CD14-positive monocyte (primary cell): Measurements from ENCODE around the gene ZFYVE28. TPM values are rescaled to one million over a fixed set of nuclear protein-coding genes. Genes with fewer than 3 reads are reported as not detected.
A peak's percentile ranks its signal among the peaks of the same experiment; 100 is the strongest.

Experiments
- DNase-seq, 3 donors: peaks; one replicate each; pipeline ENCODE4 v3.0.0-alpha.2; 2011 to 2022
- H2AFZ ChIP-seq: 2 replicates; pipeline ENCODE4 v1.6.0; 2012; ENCODE audit warnings: mild to moderate bottlenecking, low read depth, low read length, inconsistent platforms; ENCODE audit not compliant: insufficient read depth, poor library complexity, severe bottlenecking
- H3K27ac ChIP-seq, 2 donors: 1 replicate in 1 of 2; 2 replicates in 1 of 2; pipeline ENCODE4 v1.5.1; 2012 to 2013; ENCODE audit warnings: low read length in 2 of 2, control low read depth in 1 of 2, inconsistent platforms in 1 of 2, low read depth in 1 of 2, mild to moderate bottlenecking in 1 of 2
- H3K27me3 ChIP-seq, 2 donors: one replicate each; pipeline versions ENCODE4 v1.6.0 to v1.6.1; 2011 to 2013; ENCODE audit warnings: low read length in 2 of 2; ENCODE audit not compliant: control insufficient read depth in 2 of 2, insufficient read depth in 2 of 2
- H3K36me3 ChIP-seq, 2 donors: replicated peaks in 1 of 2; 1 replicate in 1 of 2; 2 replicates in 1 of 2; pipeline versions ENCODE4 v1.5.1 to v1.6.1; 2012 to 2013; ENCODE audit warnings: low read length in 2 of 2, control low read depth in 1 of 2, inconsistent platforms in 1 of 2, mild to moderate bottlenecking in 1 of 2; ENCODE audit not compliant: insufficient read depth in 2 of 2, control insufficient read depth in 1 of 2
- H3K4me1 ChIP-seq, 2 donors: 1 replicate in 1 of 2; 2 replicates in 1 of 2; pipeline versions ENCODE4 v1.5.1 to v1.6.1; 2012 to 2013; ENCODE audit warnings: low read length in 2 of 2, control low read depth in 1 of 2, inconsistent platforms in 1 of 2, mild to moderate bottlenecking in 1 of 2, moderate library complexity in 1 of 2; ENCODE audit not compliant: insufficient read depth in 2 of 2, control insufficient read depth in 1 of 2
- H3K4me2 ChIP-seq: replicated peaks from 2 replicates; pipeline ENCODE3; 2012; ENCODE audit warnings: low read length, moderate library complexity, mild to moderate bottlenecking; ENCODE audit not compliant: poor library complexity, severe bottlenecking; ENCODE audit errors: extremely low read depth
- H3K4me3 ChIP-seq, 3 experiments: fragments of 200-600 bp in 1 of 3; sonication (generic) in 1 of 3; replicated peaks in 1 of 3; 1 replicate in 2 of 3; 2 replicates in 1 of 3; pipeline ENCODE4 v1.5.1; 2011 to 2013; ENCODE audit warnings: low read length in 3 of 3, mild to moderate bottlenecking in 3 of 3, control low read depth in 2 of 3, low read depth in 2 of 3, inconsistent platforms in 1 of 3, moderate library complexity in 1 of 3
- H3K79me2 ChIP-seq: 2 replicates; pipeline ENCODE4 v1.6.0; 2012; ENCODE audit warnings: mild to moderate bottlenecking, control low read depth, inconsistent platforms, low read length, moderate library complexity; ENCODE audit not compliant: insufficient read depth
- H3K9ac ChIP-seq: 2 replicates; pipeline ENCODE4 v1.6.0; 2017; ENCODE audit warnings: low read length, mild to moderate bottlenecking; ENCODE audit not compliant: insufficient read depth, poor library complexity, severe bottlenecking
- H3K9me3 ChIP-seq, 2 donors: replicated peaks in 1 of 2; 1 replicate in 1 of 2; 2 replicates in 1 of 2; pipeline versions ENCODE4 v1.5.1 to v1.6.1; 2012 to 2013; ENCODE audit warnings: low read length in 2 of 2, control low read depth in 1 of 2; ENCODE audit not compliant: control insufficient read depth in 1 of 2, insufficient read depth in 1 of 2
- H4K20me1 ChIP-seq: 2 replicates; pipeline ENCODE4 v1.6.0; 2012; ENCODE audit warnings: mild to moderate bottlenecking, low read length, control low read depth, moderate library complexity; ENCODE audit not compliant: insufficient read depth
- H3K27ac Mint-ChIP-seq, 7 donors: one replicate each; pipeline ENCODE4 v1.8.0; 2020; ENCODE audit warnings: mild to moderate bottlenecking in 7 of 7, mixed read lengths in 7 of 7, moderate library complexity in 6 of 7, inconsistent platforms in 2 of 7
- H3K27me3 Mint-ChIP-seq, 3 donors: one replicate each; pipeline ENCODE4 v1.8.0; 2021 to 2022; ENCODE audit warnings: low read depth in 3 of 3, mild to moderate bottlenecking in 3 of 3, mixed read lengths in 3 of 3, moderate library complexity in 3 of 3, inconsistent platforms in 1 of 3
- H3K36me3 Mint-ChIP-seq, 2 donors: one replicate each; pipeline ENCODE4 v1.8.0; 2020; ENCODE audit warnings: mixed read lengths in 2 of 2, inconsistent platforms in 1 of 2, mild to moderate bottlenecking in 1 of 2
- H3K4me1 Mint-ChIP-seq: one replicate; pipeline ENCODE4 v1.8.0; 2020; ENCODE audit warnings: mild to moderate bottlenecking, mixed read lengths
- H3K4me3 Mint-ChIP-seq, 2 donors: one replicate each; pipeline ENCODE4 v1.8.0; 2020; ENCODE audit warnings: mild to moderate bottlenecking in 2 of 2, mixed read lengths in 2 of 2, moderate library complexity in 1 of 2
- H3K9me3 Mint-ChIP-seq, 7 donors: one replicate each; pipeline ENCODE4 v1.8.0; 2020 to 2022; ENCODE audit warnings: mixed read lengths in 7 of 7, mild to moderate bottlenecking in 6 of 7, moderate library complexity in 6 of 7, inconsistent platforms in 2 of 7
- WGBS: methylation state at CpG from one replicate; pipeline ENCODE4 v1.1.5; 2013; ENCODE audit warnings: missing lambda C conversion rate; ENCODE audit not compliant: insufficient coverage; 5-methylcytosine and 5-hydroxymethylcytosine counted together
- intact Hi-C, 2 donors: fragments of 100-400 bp; cut with micrococcal nuclease; formaldehyde crosslinking; loops; one replicate each; pipeline versions ENCODE4 v1.15.0 to v1.15.1; 2023
- polyA plus RNA-seq, 3 donors: library from polyadenylated mRNA; depleted of rRNA in 1 of 3; unstranded in 2 of 3; stranded (reverse) in 1 of 3; fragments of 300-500 nt in 2 of 3; fragments of >200 nt in 1 of 3; fragmentation: Illumina TruSeq in 2 of 3; gene quantifications; 1 replicate in 2 of 3; 2 replicates in 1 of 3; pipeline ENCODE4 v1.2.3, GENCODE V29; 2012 to 2021
- TF ChIP-seq, protein P1 (sequence below): fragments of 200-600 bp; IDR thresholded peaks from one replicate; pipeline ENCODE4 v1.8.0; 2022; ENCODE audit warnings: antibody characterized with exemption, mild to moderate bottlenecking

ZFYVE28 gene
- polyA plus RNA-seq, 3 donors, result 1.0 to 4.4 (median 1.1) TPM

DNA sequence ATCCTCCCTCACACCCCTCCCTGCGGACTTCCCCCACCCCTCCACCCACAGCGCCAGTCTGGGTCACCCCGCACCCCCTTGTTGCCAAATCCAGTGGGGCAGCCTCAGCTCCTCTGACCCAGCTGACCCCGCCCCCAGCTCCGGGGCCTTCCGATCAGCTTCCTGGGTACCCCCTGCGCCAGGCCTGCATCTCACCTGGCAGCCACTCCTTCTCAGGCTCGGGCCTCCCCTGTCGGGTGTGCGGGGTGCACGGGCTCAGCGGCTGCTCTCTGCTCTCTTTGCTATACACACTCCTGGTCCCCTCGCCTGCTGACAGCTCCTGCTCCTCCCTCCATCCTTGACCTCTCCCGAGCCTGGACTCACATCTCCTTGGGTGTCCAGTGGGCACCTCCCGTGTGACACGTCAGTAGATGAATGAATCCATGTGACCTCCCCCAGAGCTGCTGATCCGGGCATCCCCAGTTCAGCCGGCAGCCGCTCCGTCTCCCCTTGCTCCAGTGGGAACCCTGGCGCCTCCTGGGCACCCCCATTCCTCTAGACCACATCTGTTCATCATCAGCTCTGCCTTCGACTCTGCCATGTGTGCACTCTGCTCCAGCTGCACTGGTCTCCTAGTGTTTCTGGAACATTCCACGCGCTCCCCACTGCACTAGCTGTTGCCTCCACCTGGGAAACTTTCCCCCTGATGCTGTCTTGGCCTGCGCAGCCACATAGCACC, 10.2 kb upstream of the ZFYVE28 start:
- Histone ChIP-seq H3K79me2 (no peaks in the 10 kb centered on the region), H3K9me3 (peaks cover 0 to 19% of the 10 kb centered on the region in 2 donors), H4K20me1 (no peaks in the 10 kb centered on the region), H3K27ac (no peak overlapping the region), H2AFZ (no peak overlapping the region), H3K36me3 (no peaks in the 10 kb centered on the region), H3K4me3 (no peak overlapping the region), H3K4me1 (no peaks in the 10 kb centered on the region), H3K4me2 (no peak overlapping the region), H3K9ac (no peak overlapping the region), H3K27me3 (no peaks in the 10 kb centered on the region)
- Mint-ChIP-seq H3K27me3 (peaks cover under 1 to 4% (median 4%) of the 10 kb centered on the region in 3 donors), H3K4me1 (no peaks in the 10 kb centered on the region), H3K36me3 (no peaks in the 10 kb centered on the region), H3K9me3 (peaks cover 2 to 25% (median 5%) of the 10 kb centered on the region in 7 donors), H3K27ac (no peak overlapping the region), H3K4me3 (no peak overlapping the region)
- DNase-seq, result peak in 1 of 3 donors; percentile 15
- TF ChIP-seq, protein P1, sequence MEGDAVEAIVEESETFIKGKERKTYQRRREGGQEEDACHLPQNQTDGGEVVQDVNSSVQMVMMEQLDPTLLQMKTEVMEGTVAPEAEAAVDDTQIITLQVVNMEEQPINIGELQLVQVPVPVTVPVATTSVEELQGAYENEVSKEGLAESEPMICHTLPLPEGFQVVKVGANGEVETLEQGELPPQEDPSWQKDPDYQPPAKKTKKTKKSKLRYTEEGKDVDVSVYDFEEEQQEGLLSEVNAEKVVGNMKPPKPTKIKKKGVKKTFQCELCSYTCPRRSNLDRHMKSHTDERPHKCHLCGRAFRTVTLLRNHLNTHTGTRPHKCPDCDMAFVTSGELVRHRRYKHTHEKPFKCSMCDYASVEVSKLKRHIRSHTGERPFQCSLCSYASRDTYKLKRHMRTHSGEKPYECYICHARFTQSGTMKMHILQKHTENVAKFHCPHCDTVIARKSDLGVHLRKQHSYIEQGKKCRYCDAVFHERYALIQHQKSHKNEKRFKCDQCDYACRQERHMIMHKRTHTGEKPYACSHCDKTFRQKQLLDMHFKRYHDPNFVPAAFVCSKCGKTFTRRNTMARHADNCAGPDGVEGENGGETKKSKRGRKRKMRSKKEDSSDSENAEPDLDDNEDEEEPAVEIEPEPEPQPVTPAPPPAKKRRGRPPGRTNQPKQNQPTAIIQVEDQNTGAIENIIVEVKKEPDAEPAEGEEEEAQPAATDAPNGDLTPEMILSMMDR, result no peak
- intact Hi-C loops, result no loop called here
- 93% methylated on average over 21 of the region's 25 CpGs for WGBS

DNA sequence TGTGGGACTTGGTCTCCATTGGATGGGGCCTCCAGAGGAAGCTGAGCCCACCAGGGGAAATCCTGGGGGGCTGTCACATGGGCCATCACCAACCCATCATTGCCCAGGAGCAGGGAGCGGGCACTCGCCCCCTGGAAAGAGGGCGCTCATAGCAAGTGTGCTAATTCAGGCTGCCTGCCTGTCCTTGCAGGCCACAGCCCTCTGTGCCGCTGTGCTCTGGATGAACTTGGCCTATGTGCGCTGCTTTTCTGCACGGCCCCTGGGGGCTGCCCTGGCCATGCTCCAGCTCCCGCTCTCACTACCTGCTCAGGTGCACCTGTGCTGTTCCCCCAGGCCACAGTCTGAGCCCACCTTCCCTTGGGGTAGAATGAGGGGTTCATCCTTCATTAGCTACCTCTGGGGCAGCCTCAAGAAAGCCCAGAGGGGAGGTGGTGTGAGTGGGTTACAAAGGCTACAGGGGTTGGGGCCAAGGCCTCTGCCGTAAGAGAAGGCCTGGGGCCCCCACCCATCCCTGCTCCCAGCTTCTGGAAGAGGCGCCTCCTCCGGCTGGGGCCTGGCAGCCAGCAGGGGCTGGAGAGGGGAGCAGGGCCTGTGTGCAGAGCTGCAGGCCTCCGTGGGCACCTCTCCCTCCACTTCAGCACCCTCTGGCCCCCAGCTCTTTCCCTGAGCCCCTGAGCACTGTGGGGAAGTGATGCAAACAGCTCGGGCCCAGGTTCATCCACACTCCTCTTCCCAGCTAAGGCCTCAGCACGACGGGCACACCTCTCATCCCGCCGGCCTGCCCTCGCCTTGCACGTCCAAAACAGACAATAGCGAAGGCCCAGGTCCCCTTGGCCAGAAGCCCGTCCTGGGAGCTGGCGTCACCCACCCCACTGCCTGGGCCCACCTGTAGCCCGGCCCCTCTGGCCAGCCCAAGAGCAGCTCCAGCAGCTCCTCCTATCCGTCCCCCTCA, 9.2 kb upstream of the ZFYVE28 start:
- Histone ChIP-seq H3K9ac (no peak overlapping the region), H3K4me3 (no peak overlapping the region), H3K4me1 (no peaks in the 10 kb centered on the region), H3K27me3 (no peaks in the 10 kb centered on the region), H3K79me2 (no peaks in the 10 kb centered on the region), H3K27ac (no peak overlapping the region), H3K4me2 (no peak overlapping the region), H4K20me1 (no peaks in the 10 kb centered on the region), H3K36me3 (no peaks in the 10 kb centered on the region), H3K9me3 (peaks cover 0 to 19% of the 10 kb centered on the region in 2 donors), H2AFZ (no peak overlapping the region)
- Mint-ChIP-seq H3K4me3 (no peak overlapping the region), H3K27me3 (peaks cover 0 to 2% (median 0%) of the 10 kb centered on the region in 3 donors), H3K36me3 (no peaks in the 10 kb centered on the region), H3K27ac (no peak overlapping the region), H3K4me1 (no peaks in the 10 kb centered on the region), H3K9me3 (peaks cover 2 to 25% (median 5%) of the 10 kb centered on the region in 7 donors)
- intact Hi-C loops, result no loop called here
- WGBS, result 96% methylated on average over 21 of the region's 23 CpGs
- TF ChIP-seq, protein P1, result no peak
- DNase-seq, result no peak
